ENCODE measurements around the gene RNF121.

DNA sequence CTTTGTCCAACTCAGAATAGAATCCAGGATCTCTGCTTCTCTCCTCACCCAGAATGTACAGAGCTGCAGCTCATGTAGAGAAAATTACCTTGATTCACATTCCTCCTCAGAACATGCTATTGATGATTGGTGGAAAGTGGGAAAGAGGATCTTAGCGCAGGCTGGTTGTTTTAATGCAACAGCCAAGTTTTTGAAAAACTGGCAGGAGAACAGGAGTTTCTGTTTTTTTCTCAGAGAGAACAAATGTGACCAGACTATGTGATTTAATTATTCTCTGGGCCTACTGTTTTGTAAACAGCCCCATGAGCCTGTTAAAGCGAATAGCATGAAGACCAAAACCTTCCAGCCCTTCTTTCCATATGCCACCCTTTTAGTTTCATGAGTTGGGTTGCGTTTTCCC lies 50.8 kb downstream of the RNF121 start:
- TF ChIP-seq SIN3A (conservative IDR thresholded peaks at IDR 0.05 in 1 of 2, IDR thresholded peaks at IDR 0.05 in 1 of 2; ENCODE audit: low read depth in 1 of 2, low read length in 2 of 2), result no peak
- no peak for TF ChIP-seq CHD1 (IDR thresholded peaks at IDR 0.05; ENCODE audit: low read depth, low read length)
- TF ChIP-seq, protein P1, sequence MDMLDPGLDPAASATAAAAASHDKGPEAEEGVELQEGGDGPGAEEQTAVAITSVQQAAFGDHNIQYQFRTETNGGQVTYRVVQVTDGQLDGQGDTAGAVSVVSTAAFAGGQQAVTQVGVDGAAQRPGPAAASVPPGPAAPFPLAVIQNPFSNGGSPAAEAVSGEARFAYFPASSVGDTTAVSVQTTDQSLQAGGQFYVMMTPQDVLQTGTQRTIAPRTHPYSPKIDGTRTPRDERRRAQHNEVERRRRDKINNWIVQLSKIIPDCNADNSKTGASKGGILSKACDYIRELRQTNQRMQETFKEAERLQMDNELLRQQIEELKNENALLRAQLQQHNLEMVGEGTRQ (IDR thresholded peaks at IDR 0.05; ENCODE audit: low read length), result no peak
- TF ChIP-seq, protein P2, sequence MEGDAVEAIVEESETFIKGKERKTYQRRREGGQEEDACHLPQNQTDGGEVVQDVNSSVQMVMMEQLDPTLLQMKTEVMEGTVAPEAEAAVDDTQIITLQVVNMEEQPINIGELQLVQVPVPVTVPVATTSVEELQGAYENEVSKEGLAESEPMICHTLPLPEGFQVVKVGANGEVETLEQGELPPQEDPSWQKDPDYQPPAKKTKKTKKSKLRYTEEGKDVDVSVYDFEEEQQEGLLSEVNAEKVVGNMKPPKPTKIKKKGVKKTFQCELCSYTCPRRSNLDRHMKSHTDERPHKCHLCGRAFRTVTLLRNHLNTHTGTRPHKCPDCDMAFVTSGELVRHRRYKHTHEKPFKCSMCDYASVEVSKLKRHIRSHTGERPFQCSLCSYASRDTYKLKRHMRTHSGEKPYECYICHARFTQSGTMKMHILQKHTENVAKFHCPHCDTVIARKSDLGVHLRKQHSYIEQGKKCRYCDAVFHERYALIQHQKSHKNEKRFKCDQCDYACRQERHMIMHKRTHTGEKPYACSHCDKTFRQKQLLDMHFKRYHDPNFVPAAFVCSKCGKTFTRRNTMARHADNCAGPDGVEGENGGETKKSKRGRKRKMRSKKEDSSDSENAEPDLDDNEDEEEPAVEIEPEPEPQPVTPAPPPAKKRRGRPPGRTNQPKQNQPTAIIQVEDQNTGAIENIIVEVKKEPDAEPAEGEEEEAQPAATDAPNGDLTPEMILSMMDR (IDR thresholded peaks at IDR 0.05; ENCODE audit: control extremely low read depth in 1 of 3, insufficient read depth in 1 of 3, low read depth in 1 of 3, low read length in 3 of 3), result no peak
- TF ChIP-seq TAF1 (IDR thresholded peaks at IDR 0.05; ENCODE audit: low read depth, low read length), result no peak

Data from H1 (cell line).